NCI-H2029 (cell line): ENCODE results near the gene C3orf85.
"Not testable (repeated sequence)": the region's sequence is repeated elsewhere in the genome, so short reads cannot be mapped to it uniquely, and the experiment has no call there.

Source experiments
- DNase-seq: peaks from one replicate; lab custom pipeline; 2025; lab: John Stamatoyannopoulos, UW

C3orf85 gene, protein sequence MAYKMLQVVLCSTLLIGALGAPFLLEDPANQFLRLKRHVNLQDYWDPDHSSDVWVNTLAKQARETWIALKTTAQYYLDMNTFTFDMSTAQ

DNA sequence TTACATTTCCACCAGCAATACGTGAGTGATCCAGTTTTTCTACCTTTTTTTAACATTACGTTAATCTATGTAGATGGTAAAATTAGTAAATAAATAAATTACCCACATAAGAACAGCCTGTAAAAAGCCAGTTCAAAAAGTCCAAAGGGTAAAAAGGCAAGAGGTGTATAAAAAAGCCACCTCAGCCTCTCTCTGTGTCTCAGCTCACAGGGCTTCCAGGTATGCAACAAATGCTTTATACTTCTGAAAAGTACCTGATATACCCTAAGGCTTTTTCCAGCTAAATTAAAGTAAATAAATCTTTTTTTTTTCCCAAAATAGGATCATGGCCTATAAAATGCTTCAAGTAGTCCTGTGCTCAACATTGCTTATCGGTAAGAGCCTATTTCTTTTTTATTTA is at the start of gene C3orf85:
TSS of gene C3orf85 (plus strand) at position 197 of the 400 bp plus-strand sequence. CDS start at position 326, 129 bp downstream.
- DNase-seq: no peak

DNA sequence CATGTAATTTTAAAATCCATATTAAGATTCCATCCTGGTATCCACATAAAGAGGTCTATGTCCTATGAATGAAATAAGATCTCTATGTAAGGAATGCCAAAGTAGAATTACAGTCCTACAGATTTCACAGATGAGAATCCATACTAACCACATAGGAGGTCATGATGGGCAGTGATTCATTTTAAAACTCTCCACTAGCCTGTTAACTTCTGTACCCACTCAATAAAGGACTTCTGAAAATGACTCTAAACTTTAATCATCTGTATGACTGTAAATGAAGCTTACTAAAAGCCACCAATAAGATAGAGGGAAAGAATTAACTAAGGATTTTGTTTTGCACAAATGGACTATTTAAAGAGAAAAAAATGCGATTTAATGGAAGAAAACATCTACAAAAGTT is 47.3 kb upstream of the C3orf85 start:
- no peak for DNase-seq

- DNase-seq: no peak
Measured at GRCh38 chr3:109091846-109092245, 44.7 kb upstream of the C3orf85 start.

DNA sequence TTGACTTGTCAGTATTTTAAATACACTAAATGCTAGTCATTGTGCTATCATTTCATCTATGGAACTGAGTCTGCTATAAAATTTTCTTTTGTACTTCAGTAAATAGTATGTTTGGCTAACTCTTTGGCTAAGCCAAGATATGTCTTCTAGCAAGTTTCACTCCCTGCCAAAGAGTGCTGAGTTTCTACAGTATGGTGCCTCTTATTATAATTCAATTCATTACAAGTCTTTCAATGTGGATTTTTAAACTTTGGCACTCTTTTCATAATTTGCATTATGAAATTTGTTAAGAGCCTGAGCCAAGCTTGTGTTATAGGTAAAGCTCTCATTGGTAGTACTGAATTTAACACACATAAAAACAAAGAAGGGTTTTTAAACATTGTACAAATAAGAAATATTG is 43.0 kb upstream of the C3orf85 start:
- DNase-seq: no peak

DNA sequence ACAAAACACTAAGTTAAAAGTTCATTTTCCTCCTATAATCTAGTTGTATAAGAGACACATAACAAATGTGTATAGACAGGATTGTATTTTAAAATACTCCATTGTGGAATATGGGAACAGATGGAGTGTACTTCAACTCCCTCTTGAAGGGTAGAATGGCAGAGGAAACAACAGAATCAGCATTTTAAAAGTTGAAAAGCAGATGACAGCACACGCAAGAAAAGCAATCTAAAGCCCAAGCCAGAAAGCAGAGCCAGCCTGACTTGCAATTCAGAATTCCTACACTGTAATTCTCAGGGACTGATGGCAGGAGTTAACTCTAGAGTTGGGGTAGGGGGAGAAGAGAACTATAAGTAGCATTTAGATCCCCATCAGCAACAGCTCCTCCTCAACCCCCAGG is 41.4 kb upstream of the C3orf85 start:
- DNase-seq: no peak

GRCh38 chr3:109098079-109098644 is 38.4 kb upstream of the C3orf85 start:
- DNase-seq: no peak

GRCh38 chr3:109109574-109109973 is 26.9 kb upstream of the C3orf85 start:
- no peak for DNase-seq

GRCh38 chr3:109112946-109113760 is 23.4 kb upstream of the C3orf85 start:
- no peak for DNase-seq

GRCh38 chr3:109114746-109115145 is 21.8 kb upstream of the C3orf85 start:
- no peak for DNase-seq

DNA sequence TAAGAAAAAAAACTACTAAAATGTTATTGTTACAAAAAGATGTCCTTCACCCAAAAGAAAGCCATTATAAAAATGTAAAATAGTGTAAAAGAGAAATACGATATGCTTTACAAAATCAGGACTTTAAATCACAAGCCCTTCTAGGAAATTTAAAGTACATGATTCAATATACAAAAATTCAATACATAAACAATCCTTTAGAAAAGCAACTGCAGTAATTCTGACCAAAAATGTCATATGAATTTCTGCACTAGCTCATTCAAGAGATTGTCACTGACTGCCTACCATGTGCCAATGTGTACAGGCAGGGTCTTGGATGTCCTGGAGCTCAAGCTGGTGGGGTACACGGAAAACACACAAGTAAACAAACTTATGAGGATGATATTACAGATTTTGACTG is 21.1 kb upstream of the C3orf85 start:
- no peak for DNase-seq

GRCh38 chr3:109116031-109116430 is 20.5 kb upstream of the C3orf85 start:
- no peak for DNase-seq

DNA sequence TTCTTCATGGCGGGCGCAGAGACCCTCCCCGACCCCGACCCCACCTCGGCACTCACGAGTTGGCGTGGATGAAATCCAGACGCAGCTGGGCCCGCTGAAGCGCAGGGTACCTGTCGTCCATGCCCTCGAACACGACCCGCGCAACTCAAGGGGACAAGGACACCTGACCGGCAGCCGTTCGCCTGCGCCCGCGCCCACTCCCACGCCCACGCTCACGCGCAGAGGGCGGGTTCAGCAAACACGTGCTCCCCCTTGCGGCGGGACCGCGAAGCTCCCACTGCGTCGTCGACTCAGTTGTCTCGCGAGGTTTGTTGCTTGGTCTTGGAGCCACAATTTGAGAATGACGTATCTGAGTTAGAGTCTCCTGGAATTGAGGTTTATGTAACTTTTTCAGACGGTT is 18.6 kb upstream of the C3orf85 start, which contains the start of gene MORC1:
TSS of gene MORC1 (minus strand) at position 196 of the 400 bp plus-strand sequence. CDS start at position 121, 75 bp downstream.
- peak; percentile 45 for DNase-seq

- peak; percentile 49 for DNase-seq
Measured at GRCh38 chr3:109118584-109118983, 17.9 kb upstream of the C3orf85 start.

GRCh38 chr3:109122690-109123089 is 13.8 kb upstream of the C3orf85 start:
- DNase-seq: no peak

DNA sequence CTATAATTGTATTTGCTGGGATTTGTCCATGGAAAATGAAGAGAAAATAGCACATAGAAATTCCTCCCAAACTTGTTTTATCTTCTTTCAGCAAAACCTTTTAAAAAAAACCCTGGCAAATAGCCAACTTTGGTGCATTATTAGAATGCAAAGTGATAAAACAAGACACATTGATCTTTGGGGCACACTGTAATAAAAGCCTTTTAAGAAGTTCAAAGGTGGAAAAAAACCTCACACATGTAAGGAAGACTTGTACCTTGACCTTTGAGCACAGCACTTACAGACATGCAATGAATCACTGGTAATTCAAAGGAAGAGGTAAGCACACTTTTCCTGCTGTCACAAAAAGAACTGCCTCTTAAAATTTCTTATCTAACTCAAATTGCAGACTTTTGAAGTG is 10.6 kb upstream of the C3orf85 start:
- DNase-seq: no peak

DNA sequence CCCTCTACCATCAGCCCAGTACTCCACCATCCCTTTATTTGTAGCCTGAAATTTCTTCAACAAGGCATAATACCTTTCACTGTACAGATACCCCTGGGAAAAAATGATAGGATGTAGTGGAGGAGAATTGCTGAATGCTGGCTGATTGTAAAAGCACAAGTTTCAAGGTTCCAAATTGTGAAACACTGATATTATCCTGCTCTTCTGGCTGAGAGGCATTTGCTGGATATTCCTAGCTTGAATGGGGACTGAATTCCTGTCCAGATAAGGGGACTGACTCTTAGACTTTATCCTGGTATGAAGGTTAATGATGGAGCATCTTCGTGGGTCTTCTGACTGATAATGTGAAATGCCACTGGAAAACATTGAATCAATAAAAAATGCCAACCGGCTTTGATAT is 9.0 kb upstream of the C3orf85 start:
- no peak for DNase-seq

DNA sequence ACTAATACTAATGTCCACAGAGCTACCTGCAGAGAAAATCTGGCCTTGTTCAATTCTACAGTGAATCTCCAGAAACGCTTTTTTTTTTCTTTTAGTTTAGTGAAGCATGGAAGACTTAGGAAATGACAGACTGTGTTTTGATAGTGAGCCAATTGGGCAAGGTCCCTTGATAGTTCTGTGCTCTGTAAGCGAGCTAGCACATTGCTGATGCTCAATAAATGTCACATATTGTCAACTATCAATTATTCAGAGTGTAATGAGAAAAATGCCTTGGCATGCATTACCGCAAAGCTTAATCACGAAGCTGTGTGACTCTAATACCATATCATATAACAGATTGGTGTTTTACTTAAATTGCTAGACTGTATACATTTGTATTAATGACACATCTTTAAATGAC is 5.2 kb upstream of the C3orf85 start:
- no peak for DNase-seq

- DNase-seq: no peak
Measured at GRCh38 chr3:109132801-109133473, 3.6 kb upstream of the C3orf85 start.

GRCh38 chr3:109133474-109133816 is 3.1 kb upstream of the C3orf85 start:
- DNase-seq: not testable (repeated sequence)

DNA sequence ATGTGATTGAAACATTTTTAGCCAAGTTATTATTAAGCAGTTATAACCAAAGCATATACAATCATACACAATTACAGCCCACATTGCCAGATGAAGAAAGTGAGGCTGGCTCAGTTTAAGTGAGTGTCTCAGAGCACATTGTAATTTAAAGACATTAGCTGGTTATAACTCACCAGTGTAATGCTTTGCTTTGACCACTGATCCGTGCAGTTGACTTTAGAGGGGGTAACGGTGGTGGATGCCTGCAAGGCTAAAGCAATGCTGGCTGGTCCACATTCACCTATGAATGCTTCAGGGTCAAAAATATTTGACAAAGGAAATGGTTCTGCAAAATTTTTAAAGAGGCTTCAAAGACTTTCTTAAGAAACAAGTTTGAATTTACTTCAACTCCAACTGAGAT is 1.2 kb downstream of the C3orf85 start:
- no peak for DNase-seq

- DNase-seq: no peak
Measured at GRCh38 chr3:109140318-109140717, 3.8 kb downstream of the C3orf85 start.

DNA sequence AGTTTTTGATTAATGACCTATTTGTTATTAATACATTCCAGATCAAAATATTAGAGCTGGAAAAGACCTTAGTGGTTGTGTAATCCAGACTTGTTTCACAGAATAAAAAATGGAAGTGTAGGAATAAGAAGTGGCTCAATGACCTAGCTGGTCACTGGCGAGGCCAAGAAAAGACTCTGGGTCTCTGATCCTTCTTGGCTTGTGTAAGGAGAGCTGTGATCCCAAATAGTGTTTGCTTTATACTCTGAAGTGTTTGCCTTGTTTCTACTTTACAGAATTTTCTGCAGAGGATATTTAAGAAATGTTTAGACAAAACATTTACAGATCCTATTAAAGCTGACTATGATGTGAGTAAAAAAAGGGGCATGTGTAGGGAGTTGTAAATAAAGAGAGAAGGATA is 7.1 kb downstream of the C3orf85 start:
- DNase-seq: no peak

GRCh38 chr3:109149078-109149477 is 12.6 kb downstream of the C3orf85 start:
- DNase-seq: no peak
